HG03571 (cell line): Measurements from ENCODE around the gene MYL6.
"Not testable (repeated sequence)": the region's sequence is repeated elsewhere in the genome, so short reads cannot be mapped to it uniquely, and the experiment has no call there.

ENCODE experiments used
- ATAC-seq: cut with Tn5 transposase; IDR thresholded peaks from one replicate; pipeline ENCODE4 v1.9.1; 2021; ENCODE audit not compliant: unreplicated experiment

Gene MYL6

GRCh38 chr12:56156464-56157200, 1.5 kb upstream of the MYL6 start:
- ATAC-seq = not testable (repeated sequence)

- peak; percentile 35 for ATAC-seq
These were observed 744 bp upstream of the MYL6 start for GRCh38 chr12:56157201-56158028.

- no peak for ATAC-seq
These were observed 835 bp downstream of the MYL6 start for GRCh38 chr12:56158926-56159461.

GRCh38 chr12:56159482-56160192, 1.5 kb downstream of the MYL6 start:
- ATAC-seq = no peak

- ATAC-seq = no peak
These were observed 2.1 kb downstream of the MYL6 start for GRCh38 chr12:56160193-56160763.

- no peak for ATAC-seq
These were observed 2.9 kb downstream of the MYL6 start for GRCh38 chr12:56160894-56161689.

- no peak for ATAC-seq
These were observed 3.7 kb downstream of the MYL6 start for GRCh38 chr12:56161690-56162351.

- ATAC-seq = no peak
These were observed 4.5 kb downstream of the MYL6 start for GRCh38 chr12:56162468-56163290.

GRCh38 chr12:56163533-56164344, 5.6 kb downstream of the MYL6 start:
- no peak for ATAC-seq

GRCh38 chr12:56164345-56164729, 6.2 kb downstream of the MYL6 start:
- ATAC-seq = no peak

GRCh38 chr12:56165369-56165768, 7.2 kb downstream of the MYL6 start:
- no peak for ATAC-seq

- no peak for ATAC-seq
These were observed 11.1 kb downstream of the MYL6 start for GRCh38 chr12:56169229-56169759.

- ATAC-seq = no peak
These were observed 14.7 kb downstream of the MYL6 start for GRCh38 chr12:56172839-56173238.

GRCh38 chr12:56178347-56178746, 20.2 kb downstream of the MYL6 start:
- ATAC-seq = no peak

GRCh38 chr12:56186957-56187356, 28.8 kb downstream of the MYL6 start:
- ATAC-seq = no peak

- ATAC-seq = no peak
These were observed 30.1 kb downstream of the MYL6 start for GRCh38 chr12:56188131-56188777.

- ATAC-seq = no peak
These were observed 30.6 kb downstream of the MYL6 start for GRCh38 chr12:56188778-56189098.
